NB4 (cell line): Measurements from ENCODE around the gene CLDND2.

Source experiments
- CTCF ChIP-seq: IDR thresholded peaks from one replicate; pipeline ENCODE4 v1.5.1; 2012; ENCODE audit warnings: low read depth, low read length
- MYC ChIP-seq: IDR thresholded peaks from 2 replicates; pipeline ENCODE4 v1.6.1; 2011; ENCODE audit warnings: low read depth, low read length
- POLR2A ChIP-seq: IDR thresholded peaks from 2 replicates; pipeline ENCODE4 v1.6.1; 2011; ENCODE audit warnings: mild to moderate bottlenecking; ENCODE audit not compliant: insufficient read length; ENCODE audit errors: extremely low read depth

GRCh38 chr19:51410950-51411748 lies 42.3 kb upstream of the CLDND2 start:
- TF ChIP-seq CTCF (no peak), MYC (no peak), POLR2A (no peak)
